Activated T-cell treated with anti-CD3 and anti-CD28 coated beads for 4 hours (primary cell): ENCODE data around the gene LSM14A.
"Not testable (repeated sequence)": the region's sequence is repeated elsewhere in the genome, so short reads cannot be mapped to it uniquely, and the experiment has no call there.

Experiments used
- DNase-seq: peaks from one replicate; pipeline ENCODE4 v3.0.0-alpha.2; 2020

The LSM14A gene

GRCh38 chr19:34159541-34159940 is 12.8 kb upstream of the LSM14A start:
- not testable (repeated sequence) for DNase-seq

DNA sequence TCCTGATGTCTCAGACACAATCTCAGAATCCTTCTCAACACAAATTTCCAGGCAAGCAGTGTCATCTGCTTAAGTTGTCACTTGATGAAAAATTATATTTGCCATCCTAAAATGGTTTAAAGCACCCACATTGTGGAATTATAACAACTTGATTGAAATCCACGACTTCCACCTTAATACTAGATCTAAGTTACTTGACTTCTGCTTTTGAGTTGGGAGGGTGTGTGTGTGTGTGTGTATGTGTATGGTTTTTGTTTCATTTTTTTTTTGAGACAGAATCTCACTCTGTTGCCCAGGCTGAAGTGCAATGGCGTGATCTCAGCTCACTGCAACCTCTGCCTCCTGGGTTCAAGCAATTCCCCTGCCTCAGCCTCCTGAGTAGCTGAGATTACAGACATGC is 10.4 kb upstream of the LSM14A start:
- DNase-seq: not testable (repeated sequence)

DNA sequence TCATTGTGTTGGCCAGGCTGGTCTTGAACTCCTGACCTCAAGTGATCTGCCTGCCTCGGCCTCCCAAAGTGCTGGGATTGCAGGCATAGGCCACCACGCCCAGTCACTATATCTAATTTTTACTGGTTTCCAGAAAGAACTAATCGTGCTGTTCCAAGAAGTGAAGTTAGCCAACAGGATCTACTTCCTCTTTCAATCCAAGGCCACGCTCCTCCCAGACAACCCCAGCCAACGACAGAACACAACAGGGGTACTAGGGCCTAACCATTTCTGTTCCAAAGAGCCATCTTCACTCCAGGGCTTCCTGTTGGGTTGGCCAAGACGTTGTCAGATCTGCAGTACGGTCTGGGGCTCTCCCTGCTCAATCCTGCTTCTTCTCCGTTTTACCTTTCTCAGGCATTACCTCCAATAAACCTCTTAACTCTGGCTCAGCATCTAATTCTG is 7.0 kb upstream of the LSM14A start:
- DNase-seq: no peak

- not testable (repeated sequence) for DNase-seq
Observed at GRCh38 chr19:34169475-34170199, 2.7 kb upstream of the LSM14A start.

DNA sequence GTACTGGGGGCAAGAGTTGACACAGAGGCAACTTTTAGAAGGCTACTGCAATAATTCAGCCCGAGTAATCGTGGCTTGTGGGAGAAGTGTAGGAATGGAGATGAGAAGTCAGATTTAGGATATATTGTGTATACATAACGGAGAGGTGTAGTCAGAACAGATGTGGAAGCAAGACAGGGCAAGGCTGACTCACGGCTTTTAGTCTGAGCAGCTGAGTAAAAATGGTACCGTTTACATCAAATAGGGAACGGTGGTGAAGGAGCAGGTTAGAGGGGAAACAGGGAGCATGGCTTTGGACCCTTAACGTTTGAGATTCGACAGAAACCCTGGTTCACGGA is 796 bp upstream of the LSM14A start:
- peak; percentile 10 for DNase-seq

GRCh38 chr19:34172661-34173192 is 423 bp downstream of the LSM14A start:
- peak; percentile 11 for DNase-seq

- DNase-seq: peak; percentile 1
Observed at GRCh38 chr19:34173193-34173956, 1.1 kb downstream of the LSM14A start.

- DNase-seq: not testable (repeated sequence)
Observed at GRCh38 chr19:34175173-34175572, 2.9 kb downstream of the LSM14A start.

DNA sequence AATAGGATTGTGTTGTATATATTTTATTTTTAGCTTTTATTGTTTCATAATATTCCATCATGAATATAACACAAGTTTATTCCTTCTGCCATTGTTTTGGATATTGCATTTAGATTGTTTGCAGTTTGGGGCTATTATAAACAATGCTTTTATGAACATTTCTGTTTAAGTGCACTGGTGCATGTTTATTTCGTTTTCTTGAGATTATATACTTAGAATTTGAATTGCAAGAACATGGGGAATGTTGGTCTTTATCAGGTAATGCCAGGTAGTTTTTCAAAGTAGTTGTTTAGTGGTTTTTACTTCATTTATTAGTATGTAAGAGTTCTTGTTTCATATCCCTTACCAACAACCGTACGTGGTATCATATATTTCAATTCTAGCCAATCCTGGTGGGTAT is 4.3 kb downstream of the LSM14A start:
- DNase-seq: no peak

DNA sequence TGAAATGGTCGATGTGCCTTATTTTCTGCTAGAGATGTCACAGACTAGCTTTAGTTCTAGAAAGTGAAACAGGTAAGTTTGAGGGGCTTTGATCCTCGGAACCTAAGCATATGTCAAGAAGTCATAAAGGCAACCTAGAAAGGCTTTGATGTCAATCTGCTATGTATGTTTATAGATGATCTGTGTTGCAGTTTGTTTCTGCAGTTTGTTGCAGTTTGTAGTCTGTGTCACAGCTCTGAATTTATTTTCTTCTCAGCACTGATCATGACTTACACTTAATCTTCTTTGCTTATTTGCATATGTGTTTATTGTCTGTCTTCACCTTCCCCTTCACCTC is 5.9 kb downstream of the LSM14A start:
- DNase-seq: no peak

GRCh38 chr19:34179066-34179465 is 6.8 kb downstream of the LSM14A start:
- no peak for DNase-seq

DNA sequence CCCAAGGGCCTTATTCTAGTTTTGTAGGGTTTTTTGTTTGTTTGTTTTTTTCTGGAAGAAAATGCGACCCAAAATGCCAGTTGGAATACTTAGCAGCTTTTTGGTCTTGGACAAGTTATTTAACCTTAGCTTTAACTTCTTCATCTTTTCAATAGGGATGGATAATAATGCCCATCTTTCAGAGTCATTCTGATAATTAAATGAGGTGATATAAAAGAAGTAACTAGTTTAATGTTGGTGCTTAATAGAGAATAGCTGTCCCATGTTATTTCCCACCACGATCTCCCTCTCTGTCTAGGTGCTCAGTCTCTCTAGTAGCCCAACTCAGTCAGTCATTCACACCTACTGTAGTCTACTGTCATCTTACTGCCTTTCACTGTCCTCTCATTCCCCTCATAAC is 8.0 kb downstream of the LSM14A start:
- no peak for DNase-seq

GRCh38 chr19:34180709-34181108 is 8.4 kb downstream of the LSM14A start:
- DNase-seq: no peak

- no peak for DNase-seq
Observed at GRCh38 chr19:34181111-34181864, 9.0 kb downstream of the LSM14A start.

DNA sequence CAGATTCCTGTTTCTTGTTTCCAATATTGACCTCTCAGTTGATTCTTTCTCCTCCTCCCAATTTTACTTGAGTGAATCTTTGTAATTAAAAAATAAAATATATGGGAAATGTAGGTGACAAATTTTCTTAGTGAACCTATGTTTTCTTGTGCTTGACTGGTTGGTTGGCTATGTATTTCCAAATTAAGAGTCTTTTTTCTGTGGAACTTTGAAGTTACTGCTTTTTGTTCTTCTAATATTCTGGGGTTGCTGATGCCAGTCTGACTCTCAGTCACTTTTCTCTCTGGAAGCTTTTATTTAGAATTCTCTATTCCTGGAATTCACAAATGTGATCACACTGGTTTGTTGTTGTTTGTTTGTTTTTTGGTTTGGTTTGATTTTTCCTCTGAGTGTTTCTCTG is 9.8 kb downstream of the LSM14A start:
- no peak for DNase-seq

DNA sequence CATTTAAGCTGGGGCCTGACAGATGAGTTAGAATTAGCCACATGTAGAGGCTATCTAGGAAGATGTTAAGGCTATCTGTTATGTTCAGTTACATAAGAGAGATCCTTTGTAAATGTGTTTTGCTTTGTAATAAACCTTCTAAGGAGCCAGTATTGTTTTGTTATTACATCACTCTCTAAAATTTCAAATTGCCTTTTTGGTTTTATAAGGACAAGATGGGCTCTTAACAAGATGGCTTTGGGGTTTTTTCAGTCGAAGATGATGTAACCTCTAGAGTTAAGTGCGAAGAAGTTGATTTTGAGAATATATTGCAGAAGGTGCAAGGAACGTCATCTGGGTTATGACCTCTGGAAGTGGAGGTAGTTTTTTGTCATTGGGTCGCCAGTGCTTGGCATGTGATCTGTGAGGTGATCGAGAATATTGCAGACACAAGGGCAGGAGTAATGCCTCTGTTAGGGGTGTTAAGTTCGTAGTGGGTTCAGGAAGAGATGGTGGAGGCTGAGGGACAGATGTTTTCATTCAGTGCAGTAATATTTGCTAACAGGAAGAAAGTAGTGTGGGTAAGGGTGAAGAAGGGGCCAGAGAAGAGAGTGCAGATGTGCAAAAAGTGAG is 12.7 kb downstream of the LSM14A start:
- no peak for DNase-seq

DNA sequence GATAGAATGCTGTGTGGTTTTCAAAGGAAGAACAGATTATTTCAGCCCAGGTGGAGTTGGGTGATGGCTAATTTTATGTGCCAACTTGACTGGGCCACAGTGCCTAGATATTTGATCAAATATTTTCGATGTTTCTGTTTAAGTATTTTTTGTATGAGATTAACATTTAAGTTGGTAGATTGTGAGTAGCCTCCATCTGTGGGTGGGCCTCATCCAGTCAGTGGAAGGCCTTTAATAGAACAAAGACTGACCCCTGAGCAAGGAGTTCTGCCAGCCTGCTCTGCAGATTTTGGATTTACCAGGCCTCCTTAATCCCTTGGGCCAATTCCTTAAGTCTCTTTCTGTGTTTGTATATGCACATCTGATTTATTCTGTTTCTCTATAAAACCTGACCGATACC is 13.9 kb downstream of the LSM14A start:
- DNase-seq: no peak

DNA sequence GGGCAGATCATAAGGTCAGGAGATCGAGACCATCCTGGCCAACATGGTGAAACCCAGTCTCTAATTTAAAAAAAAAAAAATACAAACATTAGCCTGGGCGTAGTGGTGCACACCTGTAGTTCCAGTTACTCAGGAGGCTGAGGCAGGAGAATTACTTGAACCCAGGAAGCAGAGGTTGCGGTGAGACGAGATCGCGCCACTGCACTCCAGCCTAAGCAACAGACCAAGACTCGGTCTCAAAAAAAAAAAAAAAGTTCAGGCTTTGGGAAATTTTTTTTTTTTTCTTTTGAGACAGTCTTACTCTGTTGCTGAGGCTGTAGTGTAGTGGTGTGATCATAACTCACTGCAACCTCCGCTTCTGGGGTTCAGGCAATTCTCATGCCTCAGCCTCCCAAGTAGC is 14.7 kb downstream of the LSM14A start:
- no peak for DNase-seq

- DNase-seq: no peak
Observed at GRCh38 chr19:34188408-34188807, 16.1 kb downstream of the LSM14A start.

- no peak for DNase-seq
Observed at GRCh38 chr19:34189199-34189916, 17.1 kb downstream of the LSM14A start.

DNA sequence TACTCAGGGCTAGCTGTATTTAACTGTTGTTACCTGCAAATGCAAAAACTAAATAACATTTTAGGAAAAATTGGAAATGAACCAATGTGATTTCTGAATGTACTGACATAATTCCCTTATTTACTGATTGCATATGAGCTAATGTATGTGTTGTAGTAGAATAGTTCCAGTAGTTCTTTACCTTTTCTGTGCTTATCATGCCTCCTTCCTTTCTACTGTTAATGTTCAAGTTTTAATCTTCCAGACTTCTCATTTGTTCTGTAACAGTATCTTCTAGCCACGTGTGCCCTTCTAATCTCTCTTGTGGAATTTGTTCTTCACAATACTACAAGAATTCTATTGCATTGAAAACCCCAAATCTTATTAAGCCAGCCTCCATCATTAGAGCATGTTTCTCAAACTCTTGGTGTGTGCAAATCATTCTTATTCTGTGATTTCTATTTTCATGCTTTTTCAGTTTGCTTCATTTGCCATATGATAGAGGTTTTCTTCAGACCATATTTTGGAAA is 17.7 kb downstream of the LSM14A start:
- DNase-seq: no peak

DNA sequence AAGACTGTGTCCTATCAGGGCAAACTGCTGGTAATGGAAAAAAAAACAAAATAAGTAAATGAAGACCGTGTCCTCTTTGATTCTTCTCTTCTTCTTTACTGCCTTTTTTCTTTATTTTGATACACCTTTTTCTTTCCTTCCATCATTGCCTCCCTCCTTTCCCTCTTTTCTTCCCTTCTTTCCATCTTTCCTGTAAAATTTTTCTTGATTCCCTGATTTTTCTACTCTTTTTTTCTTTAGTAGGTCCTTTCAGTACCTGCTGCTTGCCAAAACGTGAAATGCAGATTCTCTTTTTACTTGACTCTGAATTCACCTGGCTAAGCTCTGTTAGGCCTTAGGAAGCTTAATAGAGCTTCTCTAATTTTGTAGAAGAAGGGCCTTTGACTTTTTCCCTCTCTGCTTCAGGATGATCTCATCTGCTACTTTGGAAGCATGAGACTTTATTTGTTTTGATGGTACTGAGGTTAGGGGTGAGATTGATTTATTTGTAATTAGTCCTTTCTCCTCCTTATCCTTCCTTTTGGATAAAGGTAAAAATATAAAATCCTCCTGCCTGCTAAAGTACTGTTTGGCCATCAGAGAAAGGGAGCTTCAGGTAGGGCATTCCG is 19.2 kb downstream of the LSM14A start:
- no peak for DNase-seq
